Small intestine (tissue), 4 donors: Measurements from ENCODE around the gene VWDE. TPM values are rescaled to one million over a fixed set of nuclear protein-coding genes. Genes with fewer than 3 reads are reported as not detected.

Experiments
- polyA plus RNA-seq, 4 donors: library from polyadenylated mRNA; stranded (reverse) in 3 of 4; unstranded in 1 of 4; fragments of 200-250 nt in 3 of 4; fragments of 120-200 nt in 1 of 4; gene quantifications; one replicate each; pipeline versions ENCODE4 v1.2.1 to v1.2.3, GENCODE V29; 2013
- donor health status: healthy with polysubstance abuse.
- donor health status: Bipolar disorder and iron deficiency.
- donor health status: healthy.

VWDE gene
- polyA plus RNA-seq, 4 donors: 0.01 to 0.35 TPM; not detected in 2

Other genes with a start within 250 kb of the VWDE start
- 10 to 100 TPM; 11.0 to 48.1 (median 15.4) TPM for gene TMEM106B, start 192.6 kb downstream of the VWDE start, polyA plus RNA-seq
- gene SCIN, start 166.9 kb upstream of the VWDE start, polyA plus RNA-seq: 10 to 100 TPM in 2 of 4 donors, 1 to 10 TPM in 2; 3.3 to 61.1 (median 21.2) TPM